GM12878 (cell line): Measurements from ENCODE around the gene CDC34. TPM values are rescaled to one million over a fixed set of nuclear protein-coding genes. Genes with fewer than 3 reads are reported as not detected.

Source experiments
- ATAC-seq: fragments of 200-7000 bp; cut with Tn5 transposase; 3 replicates; pipeline ENCODE4 v1.9.1; 2020; ENCODE audit warnings: mild to moderate bottlenecking, moderate library complexity
- BruUV-seq: library from RNA; stranded (reverse); fragments of 400-500 nt; replicated peaks from 2 replicates; lab custom pipeline; 2021; lab: Mats Ljungman, UMichigan
- CTCF ChIA-PET: fragments of 300-600 bp; sonication (Branson Sonifier 250); formaldehyde crosslinking; extraction: SDS; loops from one replicate; lab custom pipeline; 2021; ENCODE audit warnings: inconsistent platforms; lab: Yijun Ruan, JAX
- POLR2A ChIA-PET: fragments of 350-600 bp; formaldehyde crosslinking; extraction: SDS; loops from one replicate; lab custom pipeline; 2021; ENCODE audit warnings: inconsistent platforms; lab: Charles Lee
- RAD21 ChIA-PET: fragments of 300-600 bp; sonication (Branson Sonifier 250); formaldehyde crosslinking; loops from one replicate; lab custom pipeline; 2023; ENCODE audit warnings: antibody characterized with exemption; ENCODE audit not compliant: unreplicated experiment; lab: Charles Lee
- SMC1A ChIA-PET: fragments of 300-600 bp; sonication (Branson Sonifier 250); formaldehyde crosslinking; loops from one replicate; lab custom pipeline; 2023; ENCODE audit not compliant: unreplicated experiment, uncharacterized antibody; lab: Charles Lee
- DNase-seq: peaks from one replicate; pipeline ENCODE4 v3.0.0-alpha.2; 2011; ENCODE audit warnings: low read depth, low spot score
- FAIRE-seq: peaks from 3 replicates; lab custom pipeline; 2011; peaks lifted over from hg19 to GRCh38; lab: Jason Lieb, UNC
- H2AFZ ChIP-seq: 2 replicates; pipeline ENCODE4 v1.6.0; 2011; ENCODE audit warnings: low read depth, low read length, control low read depth; ENCODE audit not compliant: control insufficient read depth
- H3K27ac ChIP-seq: 2 replicates; pipeline ENCODE4 v1.5.1; 2011; ENCODE audit warnings: control low read depth; ENCODE audit not compliant: control insufficient read depth, insufficient read depth
- H3K27me3 ChIP-seq, 2 experiments: replicated peaks in 1 of 2; 2 replicates each; pipeline versions ENCODE4 v1.6.0 to v1.6.1; 2011; ENCODE audit warnings: low read length in 1 of 2; ENCODE audit not compliant: control insufficient read depth in 2 of 2, insufficient read depth in 2 of 2
- H3K36me3 ChIP-seq, 2 experiments: 2 replicates each; pipeline ENCODE4 v1.5.1; 2011; ENCODE audit warnings: low read length in 1 of 2; ENCODE audit not compliant: control insufficient read depth in 2 of 2, insufficient read depth in 2 of 2
- H3K4me1 ChIP-seq: 2 replicates; pipeline ENCODE4 v1.6.1; 2011; ENCODE audit warnings: mild to moderate bottlenecking, low read length, moderate library complexity, mixed read lengths; ENCODE audit not compliant: control insufficient read depth, insufficient read depth
- H3K4me2 ChIP-seq: 2 replicates; pipeline ENCODE4 v1.6.0; 2011; ENCODE audit warnings: control low read depth; ENCODE audit not compliant: control insufficient read depth, insufficient read depth
- H3K4me3 ChIP-seq: fragments of 200-600 bp; sonication (generic); 2 replicates; pipeline ENCODE4 v1.5.1; 2016
- H3K79me2 ChIP-seq: 2 replicates; pipeline ENCODE4 v1.6.0; 2011; ENCODE audit warnings: low read length; ENCODE audit not compliant: control insufficient read depth, insufficient read depth
- H3K9ac ChIP-seq: 2 replicates; pipeline ENCODE4 v1.8.0; 2011; ENCODE audit warnings: low read length, control low read depth, mixed read lengths; ENCODE audit not compliant: control insufficient read depth, insufficient read depth
- H3K9me3 ChIP-seq: replicated peaks from 3 replicates; pipeline ENCODE4 v1.5.1; 2011; ENCODE audit warnings: mild to moderate bottlenecking, low read length; ENCODE audit not compliant: control insufficient read depth, insufficient read depth
- H4K20me1 ChIP-seq: 2 replicates; pipeline ENCODE4 v1.6.0; 2011; ENCODE audit not compliant: control insufficient read depth, insufficient read depth
- BMI1 ChIP-seq: fragments of 450-650 bp; IDR thresholded peaks from 2 replicates; pipeline ENCODE4 v1.6.1; 2016; ENCODE audit warnings: mild to moderate bottlenecking, moderate library complexity, borderline replicate concordance
- CHD4 ChIP-seq: fragments of 200-600 bp; sonication (generic); IDR thresholded peaks from 2 replicates; pipeline ENCODE4 v1.6.1; 2016; ENCODE audit warnings: mild to moderate bottlenecking
- FOXM1 ChIP-seq: IDR thresholded peaks from 2 replicates; pipeline ENCODE4 v1.6.1; 2012; ENCODE audit warnings: low read depth, mild to moderate bottlenecking, inconsistent platforms, low read length, moderate library complexity
- HDGF ChIP-seq: fragments of 450-650 bp; IDR thresholded peaks from 2 replicates; pipeline ENCODE4 v1.6.1; 2016; ENCODE audit warnings: antibody characterized with exemption
- KAT2A ChIP-seq: conservative IDR thresholded peaks from 2 replicates; pipeline ENCODE4 v1.6.1; 2011; ENCODE audit warnings: low read depth, low read length; ENCODE audit not compliant: control insufficient read depth
- KDM1A ChIP-seq: fragments of 200-600 bp; sonication (generic); IDR thresholded peaks from 2 replicates; pipeline ENCODE4 v1.6.1; 2016; ENCODE audit warnings: borderline replicate concordance
- NBN ChIP-seq: fragments of 450-650 bp; IDR thresholded peaks from 2 replicates; pipeline ENCODE4 v1.6.1; 2016
- NR2C1 ChIP-seq: fragments of 450-650 bp; IDR thresholded peaks from 2 replicates; pipeline ENCODE4 v1.6.1; 2017; ENCODE audit warnings: antibody characterized with exemption, mild to moderate bottlenecking, moderate library complexity
- NRF1 ChIP-seq: conservative IDR thresholded peaks from 2 replicates; pipeline ENCODE4 v1.6.1; 2011; ENCODE audit warnings: mild to moderate bottlenecking, low read depth, low read length, improper control_type of control experiment
- RAD21 ChIP-seq: IDR thresholded peaks from 2 replicates; pipeline ENCODE4 v1.6.1; 2011; ENCODE audit warnings: mild to moderate bottlenecking, low read depth, low read length, moderate library complexity; ENCODE audit not compliant: insufficient read depth
- RFX5 ChIP-seq: IDR thresholded peaks from 2 replicates; pipeline ENCODE4 v1.6.1; 2011; ENCODE audit warnings: low read depth, low read length, improper control_type of control experiment
- RUNX3 ChIP-seq: IDR thresholded peaks from 2 replicates; pipeline ENCODE4 v1.6.1; 2012; ENCODE audit warnings: low read length, inconsistent platforms
- SIN3A ChIP-seq: IDR thresholded peaks from 2 replicates; pipeline ENCODE4 v1.6.1; 2012; ENCODE audit warnings: low read depth, low read length, improper control_type of control experiment
- SMC3 ChIP-seq: IDR thresholded peaks from 2 replicates; pipeline ENCODE4 v1.6.1; 2011; ENCODE audit warnings: low read length, improper control_type of control experiment, borderline replicate concordance
- SUZ12 ChIP-seq: fragments of 200-600 bp; sonication (generic); IDR thresholded peaks from one replicate; pipeline ENCODE4 v1.6.1; 2018; ENCODE audit warnings: antibody characterized with exemption, mild to moderate bottlenecking; ENCODE audit not compliant: unreplicated experiment
- ZNF24 ChIP-seq: fragments of 450-650 bp; IDR thresholded peaks from 2 replicates; pipeline ENCODE4 v1.6.1; 2017; ENCODE audit warnings: antibody characterized with exemption, mild to moderate bottlenecking
- ZSCAN29 ChIP-seq: fragments of 450-650 bp; IDR thresholded peaks from 2 replicates; pipeline ENCODE4 v1.6.1; 2017; ENCODE audit warnings: mild to moderate bottlenecking, moderate library complexity
- WGBS: methylation state at CpG from one replicate; pipeline ENCODE4 v1.1.6; 2016; ENCODE audit warnings: low lambda C conversion rate; ENCODE audit not compliant: insufficient replicate concordance, insufficient coverage; ENCODE audit errors: missing lambda C conversion rate; 5-methylcytosine and 5-hydroxymethylcytosine counted together
- in situ Hi-C: fragments of 300-500 bp; cut with MboI; formaldehyde crosslinking; loops from 9 replicates; pipeline ENCODE4 v1.14.3; 2018; ENCODE audit warnings: mixed read lengths
- intact Hi-C: fragments of 100-400 bp; cut with micrococcal nuclease; formaldehyde crosslinking; loops from one replicate; pipeline ENCODE4 v1.14.2; 2022; ENCODE audit not compliant: unreplicated experiment
- polyA plus RNA-seq, 11 experiments: library from polyadenylated mRNA; depleted of rRNA in 4 of 11; unstranded in 6 of 11; stranded (reverse) in 5 of 11; fragments of >200 nt; fragmentation: Nextera tagmentation in 4 of 11; fragmentation: Illumina TruSeq in 1 of 11; extraction: Ambion mirVana in 4 of 11; extraction: Trizol in 1 of 11; gene quantifications; 1 replicate in 1 of 11; 2 replicates in 10 of 11; pipeline versions ENCODE4 v1.2.1 to v1.2.3, GENCODE V29; 2011 to 2016; ENCODE audit warnings: inconsistent platforms in 2 of 11, missing spikeins in 2 of 11, low read depth in 1 of 11
- total RNA-seq, 4 experiments: library from RNA; depleted of rRNA in 3 of 4; stranded (reverse); fragments of >200 nt in 3 of 4; fragmentation: Illumina TruSeq in 1 of 4; extraction: Trizol in 1 of 4; gene quantifications; 2 replicates each; pipeline versions ENCODE4 v1.2.1 to v1.2.3, GENCODE V29; 2013 to 2021
- TF ChIP-seq, protein P1 (sequence below): fragments of 450-650 bp; formaldehyde crosslinking; IDR thresholded peaks from 2 replicates; pipeline ENCODE4 v1.4.0; 2020; ENCODE audit warnings: mild to moderate bottlenecking, moderate library complexity
- TF ChIP-seq, protein P2 (sequence below): fragments of 450-650 bp; IDR thresholded peaks from 2 replicates; pipeline ENCODE4 v1.6.1; 2017; ENCODE audit warnings: mild to moderate bottlenecking

CDC34 gene
- total and polyA plus RNA-seq, 10 of the 15 experiments (the other 5 are each of a cell fraction or from before 2014, with no cell fraction given): 0.31 to 48.9 (median 28.5) TPM

DNA sequence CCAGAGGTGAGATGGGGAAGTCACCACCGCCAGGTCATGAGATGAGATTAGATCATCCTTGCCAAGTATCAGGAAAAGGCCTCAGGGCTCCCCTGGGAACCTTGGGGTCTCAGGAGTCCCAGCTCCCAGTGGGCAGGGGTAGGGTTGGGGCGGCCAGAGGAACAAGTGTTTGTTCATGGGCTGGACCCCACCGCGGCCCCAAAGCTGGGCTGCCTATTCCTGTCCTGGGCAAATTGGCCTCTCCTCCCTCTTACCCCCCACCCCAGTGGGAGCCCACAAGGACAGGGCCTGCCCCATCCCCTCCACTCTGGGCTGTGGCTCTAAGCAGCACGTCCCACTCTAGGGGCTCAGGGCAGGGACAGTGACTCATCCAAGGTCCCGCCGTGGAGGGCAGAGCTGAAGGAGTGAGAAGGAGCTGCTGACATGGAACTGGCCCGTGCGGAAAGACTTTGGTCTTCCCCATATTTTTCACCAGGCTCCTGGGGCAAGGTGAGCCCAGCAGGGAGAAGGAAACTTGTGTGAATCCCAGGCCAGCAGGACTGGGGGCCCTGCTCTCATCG is 54.1 kb downstream of the CDC34 start (continued):
- TF ChIP-seq NR2C1: no peak

GRCh38 chr19:588093-588740 is 56.7 kb downstream of the CDC34 start:
- DNase-seq: no peak
- no peaks in the 10 kb centered on the region for H3K9me3 ChIP-seq
- H3K9ac ChIP-seq: no peak overlapping the region
- H2AFZ ChIP-seq: no peak overlapping the region
- H3K36me3 ChIP-seq: peaks cover 0 to 4% of the 10 kb centered on the region in 2 experiments; a peak in 2 of 4 replicates
- intact Hi-C loops (loop anchor here (5.0 kb wide), 1 partner anchor 144 kb away; no protein-coding TSS in a partner anchor), in situ Hi-C loops (loop anchor here (5.0 kb wide), 1 partner anchor 144 kb away; no protein-coding TSS in a partner anchor)
- no TSS peak for BruUV-seq
- ChIA-PET POLR2A (no interaction called here), SMC1A (no interaction called here), CTCF (interaction anchor here (1.2 kb wide), 1 partner anchor 146 kb away, joined by 3 read pairs; no protein-coding TSS in a partner anchor), RAD21 (interaction anchor here (1.1 kb wide), 1 partner anchor 14 kb away, joined by 5 read pairs; no protein-coding TSS in a partner anchor)
- H3K27me3 ChIP-seq: peaks cover 4 to 9% of the 10 kb centered on the region in 2 experiments
- 1% methylated on average over 34 of the region's 41 CpGs for WGBS
- no peak overlapping the region for H3K27ac ChIP-seq
- no peaks in the 10 kb centered on the region for H3K4me1 ChIP-seq
- H3K4me3 ChIP-seq: no peak overlapping the region
- FAIRE-seq: no peak
- ATAC-seq: peak; percentile 58
- H3K4me2 ChIP-seq: no peak overlapping the region
- H3K79me2 ChIP-seq: no peaks in the 10 kb centered on the region
- H4K20me1 ChIP-seq: no peaks in the 10 kb centered on the region
- TF ChIP-seq BMI1 (no peak), ZSCAN29 (no peak), SUZ12 (peak; percentile 80), CHD4 (no peak), RUNX3 (peak; percentile 41), SIN3A (no peak), NBN (no peak), KDM1A (no peak), KAT2A (no peak), RFX5 (no peak), ZNF24 (no peak), HDGF (no peak), SMC3 (peak; percentile 31; the same call in 1 of the 2 replicates), RAD21 (peak; percentile 27; the same call in 1 of the 2 replicates), NRF1 (no peak), FOXM1 (no peak)
- TF ChIP-seq, protein P1, sequence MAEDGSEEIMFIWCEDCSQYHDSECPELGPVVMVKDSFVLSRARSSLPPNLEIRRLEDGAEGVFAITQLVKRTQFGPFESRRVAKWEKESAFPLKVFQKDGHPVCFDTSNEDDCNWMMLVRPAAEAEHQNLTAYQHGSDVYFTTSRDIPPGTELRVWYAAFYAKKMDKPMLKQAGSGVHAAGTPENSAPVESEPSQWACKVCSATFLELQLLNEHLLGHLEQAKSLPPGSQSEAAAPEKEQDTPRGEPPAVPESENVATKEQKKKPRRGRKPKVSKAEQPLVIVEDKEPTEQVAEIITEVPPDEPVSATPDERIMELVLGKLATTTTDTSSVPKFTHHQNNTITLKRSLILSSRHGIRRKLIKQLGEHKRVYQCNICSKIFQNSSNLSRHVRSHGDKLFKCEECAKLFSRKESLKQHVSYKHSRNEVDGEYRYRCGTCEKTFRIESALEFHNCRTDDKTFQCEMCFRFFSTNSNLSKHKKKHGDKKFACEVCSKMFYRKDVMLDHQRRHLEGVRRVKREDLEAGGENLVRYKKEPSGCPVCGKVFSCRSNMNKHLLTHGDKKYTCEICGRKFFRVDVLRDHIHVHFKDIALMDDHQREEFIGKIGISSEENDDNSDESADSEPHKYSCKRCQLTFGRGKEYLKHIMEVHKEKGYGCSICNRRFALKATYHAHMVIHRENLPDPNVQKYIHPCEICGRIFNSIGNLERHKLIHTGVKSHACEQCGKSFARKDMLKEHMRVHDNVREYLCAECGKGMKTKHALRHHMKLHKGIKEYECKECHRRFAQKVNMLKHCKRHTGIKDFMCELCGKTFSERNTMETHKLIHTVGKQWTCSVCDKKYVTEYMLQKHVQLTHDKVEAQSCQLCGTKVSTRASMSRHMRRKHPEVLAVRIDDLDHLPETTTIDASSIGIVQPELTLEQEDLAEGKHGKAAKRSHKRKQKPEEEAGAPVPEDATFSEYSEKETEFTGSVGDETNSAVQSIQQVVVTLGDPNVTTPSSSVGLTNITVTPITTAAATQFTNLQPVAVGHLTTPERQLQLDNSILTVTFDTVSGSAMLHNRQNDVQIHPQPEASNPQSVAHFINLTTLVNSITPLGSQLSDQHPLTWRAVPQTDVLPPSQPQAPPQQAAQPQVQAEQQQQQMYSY: no peak
- TF ChIP-seq, protein P2, sequence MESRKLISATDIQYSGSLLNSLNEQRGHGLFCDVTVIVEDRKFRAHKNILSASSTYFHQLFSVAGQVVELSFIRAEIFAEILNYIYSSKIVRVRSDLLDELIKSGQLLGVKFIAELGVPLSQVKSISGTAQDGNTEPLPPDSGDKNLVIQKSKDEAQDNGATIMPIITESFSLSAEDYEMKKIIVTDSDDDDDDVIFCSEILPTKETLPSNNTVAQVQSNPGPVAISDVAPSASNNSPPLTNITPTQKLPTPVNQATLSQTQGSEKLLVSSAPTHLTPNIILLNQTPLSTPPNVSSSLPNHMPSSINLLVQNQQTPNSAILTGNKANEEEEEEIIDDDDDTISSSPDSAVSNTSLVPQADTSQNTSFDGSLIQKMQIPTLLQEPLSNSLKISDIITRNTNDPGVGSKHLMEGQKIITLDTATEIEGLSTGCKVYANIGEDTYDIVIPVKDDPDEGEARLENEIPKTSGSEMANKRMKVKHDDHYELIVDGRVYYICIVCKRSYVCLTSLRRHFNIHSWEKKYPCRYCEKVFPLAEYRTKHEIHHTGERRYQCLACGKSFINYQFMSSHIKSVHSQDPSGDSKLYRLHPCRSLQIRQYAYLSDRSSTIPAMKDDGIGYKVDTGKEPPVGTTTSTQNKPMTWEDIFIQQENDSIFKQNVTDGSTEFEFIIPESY: no peak
